Neutrophil (primary cell): Measurements from ENCODE around the gene MVD.

Experiments used
- H3K27ac ChIP-seq: fragments of 200-600 bp; sonication (generic); 2 replicates; pipeline ENCODE4 v1.5.1; 2016; ENCODE audit warnings: mild to moderate bottlenecking, moderate library complexity
- H3K27me3 ChIP-seq: fragments of 200-600 bp; sonication (generic); 2 replicates; pipeline ENCODE4 v1.6.0; 2016; ENCODE audit warnings: mild to moderate bottlenecking
- H3K36me3 ChIP-seq: fragments of 200-600 bp; sonication (generic); 2 replicates; pipeline ENCODE4 v1.5.1; 2017
- H3K4me1 ChIP-seq, 2 experiments: fragments of 200-600 bp in 1 of 2; sonication (generic) in 1 of 2; 1 replicate in 1 of 2; 2 replicates in 1 of 2; pipeline versions ENCODE4 v1.5.1 to v1.6.1; 2013 to 2016; ENCODE audit warnings: low read depth in 1 of 2, low read length in 1 of 2, mild to moderate bottlenecking in 1 of 2, moderate library complexity in 1 of 2; ENCODE audit not compliant: control insufficient read depth in 1 of 2, insufficient read depth in 1 of 2
- H3K4me3 ChIP-seq, 2 experiments: fragments of 200-600 bp in 1 of 2; sonication (generic) in 1 of 2; 1 replicate in 1 of 2; 2 replicates in 1 of 2; pipeline ENCODE4 v1.5.1; 2013 to 2016; ENCODE audit warnings: low read depth in 1 of 2, low read length in 1 of 2, mild to moderate bottlenecking in 1 of 2, moderate library complexity in 1 of 2
- H3K9me3 ChIP-seq: fragments of 200-600 bp; sonication (generic); 2 replicates; pipeline ENCODE4 v1.5.1; 2016
- CTCF ChIP-seq: fragments of 200-600 bp; sonication (generic); IDR thresholded peaks from 2 replicates; pipeline ENCODE4 v1.5.1; 2016; ENCODE audit warnings: antibody characterized with exemption

The MVD gene

GRCh38 chr16:88658714-88659113 lies 4.2 kb downstream of the MVD start:
- H3K4me1 ChIP-seq: peaks cover 8 to 9% of the 10 kb centered on the region in 2 experiments

GRCh38 chr16:88657371-88657770 lies 5.5 kb downstream of the MVD start:
- H3K9me3 ChIP-seq: no peaks in the 10 kb centered on the region
- no peak overlapping the region for H3K4me3 ChIP-seq
- no peak overlapping the region for H3K27ac ChIP-seq
- H3K4me1 ChIP-seq: peaks cover 5 to 8% of the 10 kb centered on the region in 2 experiments
- H3K36me3 ChIP-seq: no peaks in the 10 kb centered on the region
- peaks cover 15% of the 10 kb centered on the region for H3K27me3 ChIP-seq
- TF ChIP-seq CTCF: no peak

More at GRCh38 chr16:88658714-88659113, 4.2 kb downstream of the MVD start:
- Histone ChIP-seq H3K36me3 (no peaks in the 10 kb centered on the region), H3K9me3 (no peaks in the 10 kb centered on the region), H3K27me3 (peaks cover 18% of the 10 kb centered on the region), H3K27ac (no peak overlapping the region), H3K4me3 (no peak overlapping the region)
- no peak for TF ChIP-seq CTCF

- no peak overlapping the region for H3K4me3 ChIP-seq
- peaks cover 6 to 12% of the 10 kb centered on the region in 2 experiments for H3K4me1 ChIP-seq
- H3K27ac ChIP-seq: no peak overlapping the region
Observed at GRCh38 chr16:88656291-88656980, 6.5 kb downstream of the MVD start.

GRCh38 chr16:88655733-88656281 lies 7.1 kb downstream of the MVD start:
- Histone ChIP-seq H3K36me3 (no peaks in the 10 kb centered on the region), H3K4me1 (peaks cover 12% of the 10 kb centered on the region in 2 experiments), H3K27ac (no peak overlapping the region), H3K9me3 (no peaks in the 10 kb centered on the region), H3K27me3 (no peaks in the 10 kb centered on the region), H3K4me3 (no peak overlapping the region)
- TF ChIP-seq CTCF: no peak

More at GRCh38 chr16:88656291-88656980, 6.5 kb downstream of the MVD start:
- TF ChIP-seq CTCF: no peak
- Histone ChIP-seq H3K27me3 (peaks cover 6% of the 10 kb centered on the region), H3K36me3 (no peaks in the 10 kb centered on the region), H3K9me3 (no peaks in the 10 kb centered on the region)

- H3K27me3 ChIP-seq: no peaks in the 10 kb centered on the region
- no peak overlapping the region for H3K4me3 ChIP-seq
- no peak for TF ChIP-seq CTCF
- H3K27ac ChIP-seq: no peak overlapping the region
- H3K36me3 ChIP-seq: no peaks in the 10 kb centered on the region
- no peaks in the 10 kb centered on the region for H3K9me3 ChIP-seq
- peaks cover 12 to 13% of the 10 kb centered on the region in 2 experiments for H3K4me1 ChIP-seq
Observed at GRCh38 chr16:88655053-88655732, 7.7 kb downstream of the MVD start.
